GM19395 (cell line): ENCODE results near the gene FXYD2.

Source experiments
- ATAC-seq: cut with Tn5 transposase; IDR thresholded peaks from one replicate; pipeline ENCODE4 v1.9.1; 2021; ENCODE audit warnings: mild to moderate bottlenecking, moderate library complexity; ENCODE audit not compliant: unreplicated experiment

FXYD2 gene

GRCh38 chr11:117836077-117836960, 11.8 kb upstream of the FXYD2 start:
- no peak for ATAC-seq

- ATAC-seq = no peak
These were observed 11.0 kb upstream of the FXYD2 start for GRCh38 chr11:117835576-117835975.

- no peak for ATAC-seq
These were observed 10.4 kb upstream of the FXYD2 start for GRCh38 chr11:117834838-117835443.

- no peak for ATAC-seq
These were observed 9.7 kb upstream of the FXYD2 start for GRCh38 chr11:117834068-117834810.

- no peak for ATAC-seq
These were observed 8.9 kb upstream of the FXYD2 start for GRCh38 chr11:117833401-117833891.

- ATAC-seq = no peak
These were observed 8.0 kb upstream of the FXYD2 start for GRCh38 chr11:117832511-117832910.

- ATAC-seq = no peak
These were observed 7.3 kb upstream of the FXYD2 start for GRCh38 chr11:117831661-117832415.

GRCh38 chr11:117830674-117831351, 6.3 kb upstream of the FXYD2 start:
- ATAC-seq = no peak

GRCh38 chr11:117830072-117830471, 5.5 kb upstream of the FXYD2 start:
- ATAC-seq = no peak

GRCh38 chr11:117829369-117829725, 4.8 kb upstream of the FXYD2 start:
- no peak for ATAC-seq

GRCh38 chr11:117828611-117829368, 4.2 kb upstream of the FXYD2 start:
- no peak for ATAC-seq

- ATAC-seq = no peak
These were observed 3.3 kb upstream of the FXYD2 start for GRCh38 chr11:117827521-117828511.

- ATAC-seq = no peak
These were observed 2.3 kb upstream of the FXYD2 start for GRCh38 chr11:117826832-117827231.

- ATAC-seq = no peak
These were observed 1.6 kb upstream of the FXYD2 start for GRCh38 chr11:117826190-117826570.

- ATAC-seq = no peak
These were observed 1.1 kb upstream of the FXYD2 start for GRCh38 chr11:117825538-117826189.

GRCh38 chr11:117823946-117824420, 561 bp downstream of the FXYD2 start:
- no peak for ATAC-seq

- no peak for ATAC-seq
These were observed 1.1 kb downstream of the FXYD2 start for GRCh38 chr11:117823294-117823945.
